C4-2B (cell line): ENCODE data around the gene SLC37A3.

Source experiments
- H3K27ac ChIP-seq: fragments of 450-650 bp; 2 replicates; pipeline ENCODE4 v1.5.1; 2017
- CTCF ChIP-seq: fragments of 450-650 bp; conservative IDR thresholded peaks from 2 replicates; pipeline ENCODE4 v1.5.1; 2017; ENCODE audit warnings: mild to moderate bottlenecking
- ZFX ChIP-seq: fragments of 450-650 bp; IDR thresholded peaks from 2 replicates; pipeline ENCODE4 v1.6.1; 2017

Gene SLC37A3

GRCh38 chr7:140398821-140399220, 491 bp upstream of the SLC37A3 start:
- no peak overlapping the region for H3K27ac ChIP-seq

GRCh38 chr7:140393756-140394306, 4.5 kb downstream of the SLC37A3 start:
- H3K27ac ChIP-seq, result no peak overlapping the region
- TF ChIP-seq CTCF (no peak), ZFX (no peak)

More at GRCh38 chr7:140398821-140399220, 491 bp upstream of the SLC37A3 start:
- TF ChIP-seq CTCF (no peak), ZFX (no peak)

GRCh38 chr7:140391634-140392033, 6.7 kb downstream of the SLC37A3 start:
- TF ChIP-seq ZFX (no peak), CTCF (no peak)
- H3K27ac ChIP-seq, result no peak overlapping the region

GRCh38 chr7:140390466-140391190, 7.7 kb downstream of the SLC37A3 start:
- TF ChIP-seq ZFX (no peak), CTCF (no peak)
- H3K27ac ChIP-seq, result no peak overlapping the region

- H3K27ac ChIP-seq, result no peak overlapping the region
- TF ChIP-seq CTCF (no peak), ZFX (no peak)
Observed at GRCh38 chr7:140390034-140390433, 8.3 kb downstream of the SLC37A3 start.

GRCh38 chr7:140389445-140389844, 8.9 kb downstream of the SLC37A3 start:
- no peak for TF ChIP-seq ZFX
- TF ChIP-seq CTCF, result no peak

GRCh38 chr7:140384894-140385545, 13.3 kb downstream of the SLC37A3 start:
- TF ChIP-seq CTCF, result no peak
- TF ChIP-seq ZFX, result no peak
- no peak overlapping the region for H3K27ac ChIP-seq

More at GRCh38 chr7:140389445-140389844, 8.9 kb downstream of the SLC37A3 start:
- no peak overlapping the region for H3K27ac ChIP-seq
